Sciatic nerve (tissue), 2 donors: ENCODE results near the gene C11orf86. TPM values are rescaled to one million over a fixed set of nuclear protein-coding genes. Genes with fewer than 3 reads are reported as not detected.

ENCODE experiments used
- ATAC-seq: fragments of 200-7000 bp; cut with Tn5 transposase; one replicate; pipeline ENCODE4 v1.9.1; 2020; ENCODE audit warnings: mild to moderate bottlenecking, moderate library complexity
- DNase-seq: peaks from one replicate; pipeline ENCODE4 v3.0.0-alpha.2; 2020; ENCODE audit warnings: low spot score
- intact Hi-C: fragments of 100-400 bp; cut with DNase I; formaldehyde crosslinking; loops from one replicate; pipeline ENCODE4 v1.14.2; 2022
- total RNA-seq: library from RNA; stranded (reverse); fragmentation: NEBNext Ultra II Directional; extraction: Animal tissue kit (Norgen Biotek cat#: 25700); gene quantifications from one replicate; pipeline ENCODE4 v1.2.1, GENCODE V29; 2021
- donor health status: DM: no; HTN: no; CAD: no.
- donor health status: DM: no; HTN: no; CAD: no.

Gene C11orf86
- total RNA-seq, 1 donor from 2014 or later: not detected

DNA sequence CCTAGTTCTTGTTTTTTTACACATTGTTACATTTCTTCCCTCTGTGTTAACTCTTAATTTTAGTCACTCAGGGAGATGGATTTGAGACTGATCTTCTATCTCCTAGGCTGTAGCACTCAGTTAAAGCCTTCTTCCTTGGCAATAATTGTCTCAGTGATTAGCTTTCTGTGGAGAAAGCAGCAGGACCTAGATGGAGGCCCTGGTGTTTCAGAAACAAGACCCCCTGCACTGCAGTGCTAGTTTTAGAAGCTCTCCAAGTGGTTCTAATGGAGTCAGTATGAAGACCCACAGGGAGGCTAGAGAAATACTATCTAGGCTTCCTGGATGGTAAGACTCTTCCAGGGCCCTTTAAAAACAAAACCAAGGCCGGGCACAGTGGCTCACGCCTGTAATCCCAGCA lies 12.9 kb upstream of the C11orf86 start:
- ATAC-seq (no peak), DNase-seq (no peak)
- intact Hi-C loops: no loop called here

DNA sequence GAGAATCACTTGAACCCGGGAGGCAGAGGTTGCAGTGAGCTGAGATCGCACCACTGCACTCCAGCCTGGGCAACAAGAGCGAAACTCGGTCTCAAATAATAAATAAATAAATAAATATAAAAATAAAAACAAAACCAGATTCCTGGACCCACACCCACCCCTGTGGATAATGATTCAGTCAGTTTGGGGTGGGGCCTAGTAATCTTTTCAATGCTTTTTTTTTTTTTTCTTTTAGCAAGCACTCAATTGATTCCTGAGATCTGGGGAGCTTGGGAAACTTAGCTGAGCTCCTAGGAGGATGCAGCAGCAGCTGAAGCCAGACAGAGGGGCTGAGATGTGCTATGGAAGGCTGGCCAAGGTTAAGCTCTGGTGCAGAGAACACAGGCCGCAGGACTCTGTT lies 12.3 kb upstream of the C11orf86 start:
- no peak for DNase-seq
- ATAC-seq: no peak
- intact Hi-C loops: no loop called here

DNA sequence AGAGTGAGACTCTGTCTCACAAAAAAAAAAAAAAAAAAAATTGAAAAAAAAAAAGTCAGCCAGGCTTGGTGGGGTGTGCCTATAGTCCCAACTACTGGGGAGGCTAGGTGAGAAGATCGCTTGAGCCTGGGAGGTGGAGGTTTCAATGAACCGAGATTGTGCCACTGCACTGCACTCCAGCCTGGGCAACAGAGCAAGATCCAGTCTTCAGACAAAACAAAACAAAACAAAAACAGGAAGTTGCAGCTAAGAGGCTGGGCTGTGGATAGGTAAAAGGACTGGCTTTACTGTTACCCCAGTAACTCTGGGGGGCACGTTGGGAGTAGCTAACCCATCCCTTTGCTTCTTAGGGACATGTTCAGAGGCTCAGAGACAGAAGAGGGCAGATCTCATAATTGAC lies 10.6 kb upstream of the C11orf86 start:
- ATAC-seq: no peak
- intact Hi-C loops: no loop called here

DNA sequence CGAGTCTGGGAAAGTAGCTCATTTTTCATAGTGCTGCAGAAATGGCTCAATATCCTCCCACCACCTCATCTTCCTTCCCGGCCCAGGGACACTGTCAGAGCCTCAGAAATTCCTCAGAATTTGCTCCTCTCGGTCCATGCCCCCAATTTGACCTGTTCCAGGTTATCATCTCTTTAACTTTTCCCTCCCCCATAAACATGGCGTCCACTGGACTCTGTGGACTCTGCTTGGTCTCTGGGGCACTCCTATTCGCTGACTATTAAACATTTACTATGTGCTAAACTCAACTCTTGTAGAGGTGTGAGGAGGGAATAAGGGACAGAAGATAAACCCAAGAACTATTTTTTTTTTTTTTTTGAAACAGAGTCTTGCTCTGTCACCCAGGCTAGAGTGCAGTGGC lies 8.8 kb upstream of the C11orf86 start:
- no peak for ATAC-seq
- intact Hi-C loops: no loop called here
- DNase-seq: no peak

More for the DNA sequence above, 10.6 kb upstream of the C11orf86 start:
- no peak for DNase-seq

DNA sequence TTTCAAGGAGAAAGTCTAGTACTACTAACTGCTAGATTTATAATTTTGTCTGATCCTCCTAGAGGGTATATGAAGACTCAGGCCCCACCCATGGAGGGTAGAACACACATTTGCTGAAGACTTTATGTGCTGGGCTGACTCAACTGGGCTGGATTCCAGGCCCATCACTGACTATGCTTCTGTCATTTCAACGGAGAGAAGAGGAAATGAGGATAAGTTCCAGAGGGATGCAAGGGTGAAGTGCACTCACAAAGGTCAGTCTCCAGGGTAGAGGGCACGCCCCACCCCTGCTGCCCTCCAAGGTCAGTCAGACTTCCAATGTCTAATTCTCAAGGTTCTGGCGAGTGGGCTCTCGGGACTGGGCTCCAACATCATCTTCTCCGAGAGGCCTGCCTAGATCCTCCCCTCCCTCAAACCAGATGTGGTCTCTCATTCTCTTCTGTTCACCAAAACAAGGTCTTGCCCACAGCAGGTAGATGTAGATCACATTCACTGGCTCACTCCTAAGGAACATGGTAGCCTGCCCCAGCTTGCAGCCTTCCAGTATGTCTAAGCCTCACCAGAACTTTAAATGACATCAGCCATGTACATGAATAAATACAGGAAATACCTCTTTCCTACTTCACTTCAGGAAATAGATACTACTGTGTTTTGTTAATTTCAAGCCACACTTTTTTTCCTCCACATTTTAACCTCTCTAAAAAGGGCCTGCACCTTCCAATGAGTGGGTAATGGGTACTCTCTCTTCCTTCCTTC lies 7.3 kb upstream of the C11orf86 start:
- DNase-seq: no peak
- no peak for ATAC-seq
- intact Hi-C loops: no loop called here

DNA sequence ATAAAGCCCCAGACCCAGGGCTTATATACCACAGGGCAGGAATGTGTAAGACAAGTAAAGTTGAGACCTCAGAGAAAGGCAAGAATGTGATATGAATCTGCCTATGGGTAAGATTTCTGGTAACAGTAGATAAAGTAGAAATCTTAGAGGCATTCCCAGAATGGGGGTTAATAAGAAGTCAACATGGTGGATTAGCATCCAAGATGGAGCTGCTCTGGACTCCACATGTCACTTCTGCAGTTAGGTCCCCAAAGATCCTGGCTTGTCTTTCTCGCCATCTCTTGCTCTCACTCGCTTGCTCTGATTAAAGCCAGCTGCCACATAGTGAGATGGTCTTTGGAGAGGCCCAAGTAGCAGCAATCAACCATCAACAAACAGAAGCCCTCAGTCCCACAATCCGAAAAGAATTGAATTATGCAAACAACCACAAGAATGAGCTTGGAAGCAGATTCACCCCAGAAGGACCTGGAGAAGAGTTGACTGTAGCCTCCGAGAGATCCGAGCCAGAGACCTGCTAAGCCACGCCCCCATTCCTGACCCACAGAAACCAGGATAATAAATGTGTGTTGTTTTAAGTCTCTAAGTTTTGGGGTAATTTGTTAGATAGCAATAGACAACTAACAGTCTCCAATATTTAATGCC lies 5.4 kb upstream of the C11orf86 start:
- DNase-seq (no peak), ATAC-seq (peak; percentile 25)
- intact Hi-C loops: no loop called here

DNA sequence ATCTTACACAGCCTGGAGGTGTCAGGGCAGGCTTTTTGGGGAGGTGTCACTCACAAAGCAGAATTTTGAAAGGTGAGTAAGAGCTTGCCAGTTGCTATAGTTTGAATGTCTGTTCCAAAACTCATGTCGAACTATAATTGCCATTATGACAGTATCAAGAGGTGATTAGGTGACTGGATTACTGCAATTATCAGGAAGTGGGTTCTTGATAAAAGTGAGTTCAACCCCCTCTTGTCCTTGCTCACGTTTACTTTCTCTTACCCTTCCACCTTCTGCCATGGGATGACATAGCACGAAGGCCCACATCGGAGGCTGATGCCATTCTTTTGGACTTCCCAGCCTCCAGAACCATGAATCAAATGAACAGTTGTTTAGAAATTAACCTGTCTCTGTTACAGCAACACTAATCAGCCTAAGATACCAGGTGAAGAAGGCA lies 4.7 kb upstream of the C11orf86 start:
- ATAC-seq (no peak), DNase-seq (no peak)
- intact Hi-C loops: no loop called here

DNA sequence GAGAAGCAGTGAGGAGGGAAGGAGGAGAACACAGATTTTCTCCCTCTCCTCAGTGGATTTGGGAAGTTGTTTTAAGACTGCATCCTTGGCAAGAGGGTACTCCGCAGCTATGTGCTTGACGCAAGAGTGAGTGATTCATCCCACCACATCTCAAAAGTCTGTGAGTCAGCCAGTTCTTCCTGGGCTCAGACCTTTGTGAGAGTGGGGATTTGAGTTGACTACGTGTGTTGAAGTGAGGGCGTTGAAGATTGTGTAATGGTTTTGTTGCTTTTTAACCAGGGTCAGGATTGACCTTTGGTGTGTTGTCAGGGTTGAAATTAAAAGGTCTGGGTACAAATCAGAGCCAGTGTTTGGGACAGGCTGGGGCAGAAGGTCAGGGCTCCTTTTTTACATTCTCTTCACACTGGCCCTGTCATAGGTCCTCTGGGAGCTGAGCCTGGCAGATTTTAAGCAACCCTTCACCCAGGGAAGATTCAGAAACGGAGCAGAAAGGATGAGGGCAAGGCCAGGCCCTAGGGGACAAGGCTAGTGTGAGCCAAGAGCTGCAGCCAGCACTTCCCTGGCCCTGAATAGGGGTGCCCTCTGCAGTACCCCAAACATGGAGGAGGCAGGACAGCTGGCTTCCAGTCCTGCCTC lies 4.2 kb upstream of the C11orf86 start:
- DNase-seq: no peak
- intact Hi-C loops: no loop called here
- ATAC-seq: peak; percentile 97

DNA sequence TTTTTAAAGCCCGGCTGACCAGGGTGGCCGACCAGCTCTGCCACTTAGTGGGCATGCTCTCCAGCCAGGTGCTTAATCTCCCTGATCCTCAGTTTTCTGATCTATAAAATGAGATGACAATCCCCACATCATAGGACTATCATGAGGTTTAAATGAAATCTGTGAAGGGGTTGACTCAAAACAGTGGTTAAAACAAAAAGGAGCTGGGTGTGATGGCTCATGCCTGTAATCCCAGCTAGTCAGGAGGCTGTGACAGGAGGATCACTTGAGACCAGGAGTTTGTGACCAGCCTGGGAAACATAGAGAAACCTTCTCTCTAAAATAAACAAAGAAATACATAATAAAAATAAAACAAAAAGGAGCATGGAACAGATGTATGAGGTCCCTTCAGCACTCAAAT lies 3.6 kb upstream of the C11orf86 start:
- intact Hi-C loops: no loop called here
- DNase-seq: no peak

DNA sequence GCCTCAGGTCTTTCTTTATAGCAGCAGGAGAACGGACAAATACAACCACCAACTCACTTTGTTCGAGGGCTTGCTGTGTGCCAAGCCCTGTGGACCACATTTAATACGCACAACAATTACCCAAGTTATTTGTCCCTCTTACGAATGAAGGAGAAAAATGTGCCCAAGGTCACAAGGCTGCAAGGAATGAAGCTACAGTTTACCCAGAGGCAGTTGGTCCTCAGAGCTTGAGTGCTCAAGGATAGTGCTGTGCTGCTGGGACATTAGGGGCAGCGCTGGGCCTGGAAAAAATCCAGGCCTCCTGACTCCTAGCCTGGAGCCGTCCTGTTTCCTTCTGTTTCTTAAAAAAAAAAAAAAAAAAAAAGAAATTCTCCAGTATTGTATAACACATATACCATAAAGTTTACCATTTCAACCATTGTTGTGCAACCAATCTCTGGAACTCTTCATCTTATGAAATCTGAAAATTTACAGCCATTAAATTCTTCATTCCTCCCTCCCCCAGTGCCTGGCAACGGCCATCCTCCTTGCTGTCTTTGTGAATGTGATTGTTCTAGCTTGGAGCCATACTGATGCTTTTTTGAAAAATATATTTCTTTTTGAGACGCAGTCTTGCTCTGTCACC lies 1.0 kb upstream of the C11orf86 start:
- DNase-seq (no peak), ATAC-seq (no peak)
- intact Hi-C loops: no loop called here

More for the DNA sequence above, 3.6 kb upstream of the C11orf86 start:
- ATAC-seq: no peak

DNA sequence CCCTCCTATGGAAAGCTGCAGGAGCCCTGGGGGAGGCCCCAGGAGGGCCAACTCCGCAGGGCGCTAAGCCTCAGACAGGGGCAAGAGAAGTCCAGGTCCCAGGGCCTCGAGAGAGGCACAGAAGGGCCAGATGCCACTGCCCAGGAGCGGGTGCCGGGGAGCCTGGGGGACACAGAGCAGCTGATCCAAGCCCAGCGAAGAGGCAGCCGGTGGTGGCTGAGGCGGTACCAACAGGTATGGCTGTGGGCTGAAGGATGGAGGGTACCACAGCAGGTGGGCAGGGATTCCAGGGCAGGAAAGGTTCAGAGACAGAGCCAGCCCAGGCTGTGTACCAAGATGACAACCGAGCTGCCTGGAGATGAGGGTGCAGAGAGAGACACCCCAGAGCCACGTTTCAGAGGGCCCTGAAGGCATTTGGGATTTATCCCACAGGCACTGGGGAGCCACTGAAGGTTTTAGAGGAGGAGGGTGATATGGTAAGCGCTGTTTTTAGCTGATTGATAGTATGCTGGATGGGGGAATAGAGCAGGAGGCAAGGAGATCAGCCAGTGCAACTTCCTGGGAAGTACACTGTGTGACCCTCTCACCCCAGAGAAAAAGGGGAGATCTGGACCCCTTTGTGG lies 412 bp downstream of the C11orf86 start:
- no peak for ATAC-seq
- DNase-seq: no peak
- intact Hi-C loops: no loop called here

DNA sequence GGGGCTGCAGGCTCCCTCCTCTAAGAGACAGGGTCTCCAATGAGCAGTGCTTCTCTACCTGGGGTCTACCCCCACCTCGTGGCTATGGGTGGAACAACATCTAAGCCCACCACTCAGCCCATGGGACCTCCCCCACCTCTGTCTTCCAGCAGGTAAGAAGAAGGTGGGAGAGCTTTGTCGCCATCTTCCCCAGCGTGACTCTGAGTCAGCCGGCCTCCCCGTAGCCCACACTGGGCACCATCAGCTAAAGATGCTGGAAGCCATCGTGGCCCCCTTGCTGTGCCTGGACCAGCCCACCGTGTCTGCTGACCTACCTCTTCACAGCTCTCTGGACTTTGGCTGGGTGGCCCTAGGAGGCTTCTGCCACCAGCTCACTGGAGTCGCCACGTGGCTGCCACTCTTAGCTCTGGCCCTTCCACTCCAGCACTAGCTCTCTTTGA lies 944 bp downstream of the C11orf86 start:
- DNase-seq (no peak), ATAC-seq (no peak)
- intact Hi-C loops: no loop called here

DNA sequence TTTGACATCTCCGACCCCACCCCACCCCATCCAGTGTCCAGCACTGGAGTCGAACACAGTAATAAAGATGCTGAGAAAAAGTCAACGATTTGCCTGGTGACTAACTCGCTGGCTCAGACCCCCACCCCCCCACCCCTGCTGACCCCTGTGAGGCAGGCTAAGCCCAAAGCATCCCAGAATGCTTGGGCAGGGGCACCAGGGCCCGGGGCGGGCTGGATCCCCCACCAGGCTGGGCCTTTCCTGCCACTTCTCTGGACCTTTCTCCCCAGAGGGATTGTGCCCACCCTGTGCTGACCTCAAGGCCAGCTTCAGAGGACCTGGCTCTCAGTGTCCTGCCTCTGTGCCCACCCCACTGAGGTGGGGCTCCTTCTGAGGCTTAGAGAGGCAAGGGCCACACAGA lies 1.8 kb downstream of the C11orf86 start:
- DNase-seq: no peak
- intact Hi-C loops: no loop called here
- ATAC-seq: no peak

DNA sequence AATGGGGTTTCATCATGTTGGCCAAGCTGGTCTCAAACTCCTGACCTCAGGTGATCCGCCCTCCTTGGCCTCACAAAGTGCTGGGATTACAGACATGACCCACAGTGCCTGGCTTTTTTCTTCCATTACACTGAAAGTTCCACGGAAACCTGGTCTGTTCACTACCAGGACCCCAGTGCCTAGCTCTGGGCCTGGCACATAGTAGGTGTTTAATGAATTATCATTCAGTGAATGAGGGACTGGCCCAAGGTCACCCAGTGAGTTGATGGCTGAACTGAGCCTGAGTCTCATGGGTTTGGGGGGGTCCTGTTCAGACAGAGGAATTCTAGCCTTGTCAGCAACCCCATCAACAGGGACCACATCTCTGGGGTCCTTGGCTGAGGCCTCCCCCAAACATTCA lies 3.1 kb downstream of the C11orf86 start:
- ATAC-seq (no peak), DNase-seq (no peak)
- intact Hi-C loops: no loop called here

DNA sequence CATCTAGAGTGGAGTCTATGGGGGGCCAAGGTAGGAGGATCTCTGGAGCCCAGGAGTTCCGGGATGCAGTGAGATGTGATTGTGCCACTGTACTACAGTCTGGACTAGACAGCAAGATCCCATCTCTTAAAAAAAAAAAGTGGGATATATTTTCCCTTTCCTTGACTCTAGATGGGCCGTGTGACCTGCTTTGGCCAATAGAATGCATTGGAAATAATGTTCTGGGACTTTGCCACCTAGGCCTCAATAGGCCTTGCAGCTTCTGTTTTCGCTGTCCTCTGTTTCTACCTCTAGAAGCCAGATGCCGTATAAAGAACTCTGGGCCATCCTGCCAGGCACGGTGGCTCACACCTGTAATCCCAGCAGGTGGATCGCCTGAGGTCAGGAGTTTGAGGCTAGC lies 3.6 kb downstream of the C11orf86 start:
- DNase-seq (no peak), ATAC-seq (no peak)
- intact Hi-C loops: no loop called here

DNA sequence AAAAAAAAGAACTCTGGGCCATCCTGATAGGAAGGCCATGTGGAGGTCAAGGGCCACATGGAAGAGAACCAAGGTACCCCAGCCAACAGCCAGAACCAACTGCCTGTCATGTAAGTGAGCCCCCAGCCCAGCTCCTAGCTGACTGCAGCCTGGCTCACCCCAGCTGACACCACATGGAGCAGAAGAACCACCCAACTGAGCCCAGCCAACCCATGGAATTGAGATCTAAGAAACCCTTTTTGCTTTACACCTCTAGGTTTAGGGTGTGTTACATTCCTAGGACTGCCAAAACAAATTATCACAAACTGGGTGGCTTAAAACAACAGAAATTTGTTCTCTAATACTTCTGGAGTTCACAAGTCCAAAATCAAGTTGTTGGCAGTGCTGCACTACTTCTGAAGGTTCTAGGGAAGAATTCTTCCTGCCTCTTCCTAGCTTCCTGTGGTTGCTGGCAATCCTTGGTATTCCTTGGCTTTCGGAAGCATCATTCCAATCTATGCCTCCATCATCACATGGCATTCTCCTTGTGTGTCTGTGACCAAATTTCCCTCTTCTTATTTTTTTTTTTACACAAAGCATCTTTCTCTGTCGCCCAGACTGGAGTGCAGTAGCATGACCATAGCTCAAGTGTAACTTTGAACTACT lies 4.4 kb downstream of the C11orf86 start:
- no peak for ATAC-seq
- intact Hi-C loops: no loop called here
- no peak for DNase-seq

DNA sequence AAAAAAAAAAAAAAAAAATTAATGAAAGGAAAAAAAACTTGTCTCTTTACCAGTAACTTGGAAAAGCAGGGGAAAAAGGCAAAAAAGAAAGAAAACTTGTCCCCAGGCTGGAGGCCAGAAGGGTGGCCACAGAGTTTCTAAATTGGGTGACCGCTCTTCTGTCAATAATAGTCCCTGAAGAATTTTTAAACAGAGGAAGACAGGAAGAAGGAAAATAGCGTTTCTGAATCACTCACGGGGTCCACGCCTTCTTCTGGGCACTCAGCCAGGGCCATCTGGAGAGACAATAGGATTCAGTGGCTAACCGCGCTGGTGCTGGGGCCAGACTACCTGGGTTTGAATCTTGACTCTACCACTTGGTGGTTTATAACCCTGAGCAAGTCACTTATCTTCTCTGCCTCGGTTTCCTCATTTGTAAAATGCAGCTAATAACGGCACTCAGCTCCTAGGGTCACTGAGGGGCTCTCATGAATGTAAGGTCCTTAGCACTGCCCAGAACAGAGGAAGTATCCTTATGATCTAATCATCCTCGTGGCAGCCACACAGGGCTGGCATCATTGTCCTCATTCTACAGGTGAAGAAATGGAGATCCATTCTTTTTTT lies 7.0 kb downstream of the C11orf86 start:
- intact Hi-C loops: no loop called here
- peak; percentile 92 for DNase-seq
- peak; percentile 83 for ATAC-seq

DNA sequence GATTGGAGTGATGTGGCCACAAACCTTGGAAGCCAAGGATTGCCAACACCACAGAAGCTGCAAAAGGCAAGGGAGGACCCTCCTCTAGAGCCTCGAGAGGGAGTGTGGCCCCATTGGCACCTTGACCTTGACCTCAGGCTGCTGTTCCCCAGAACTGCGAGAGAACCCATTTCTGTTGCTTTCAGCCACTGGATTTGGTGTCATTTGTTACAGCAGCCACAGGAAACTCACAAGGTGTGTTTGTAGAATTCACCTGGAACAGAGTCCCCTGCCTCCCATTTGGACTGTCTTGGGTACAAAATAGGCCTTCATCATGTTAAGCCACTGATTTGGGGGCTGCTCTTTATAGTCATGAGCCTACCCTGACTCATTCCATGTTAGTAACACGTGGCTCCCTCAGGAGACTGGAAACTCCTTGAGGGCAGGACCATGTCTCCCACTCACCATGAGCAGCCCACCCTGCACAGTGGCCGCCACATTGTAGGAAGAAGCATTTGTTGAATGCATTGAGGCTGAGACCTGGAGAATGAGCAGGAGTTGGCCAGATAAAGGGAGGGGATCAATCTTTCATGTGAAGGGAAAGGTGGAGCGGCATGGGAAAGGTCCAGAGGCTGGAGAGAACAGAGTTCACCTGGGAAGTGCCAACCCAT lies 8.3 kb downstream of the C11orf86 start:
- no peak for ATAC-seq
- DNase-seq: no peak
- intact Hi-C loops: no loop called here
